HG03039 (cell line): ENCODE data around the gene CAMTA1.
"Not testable (repeated sequence)": the region's sequence is repeated elsewhere in the genome, so short reads cannot be mapped to it uniquely, and the experiment has no call there.

Source experiments
- ATAC-seq: cut with Tn5 transposase; IDR thresholded peaks from one replicate; pipeline ENCODE4 v1.9.1; 2021; ENCODE audit warnings: mild to moderate bottlenecking, moderate library complexity; ENCODE audit not compliant: unreplicated experiment

Gene CAMTA1

DNA sequence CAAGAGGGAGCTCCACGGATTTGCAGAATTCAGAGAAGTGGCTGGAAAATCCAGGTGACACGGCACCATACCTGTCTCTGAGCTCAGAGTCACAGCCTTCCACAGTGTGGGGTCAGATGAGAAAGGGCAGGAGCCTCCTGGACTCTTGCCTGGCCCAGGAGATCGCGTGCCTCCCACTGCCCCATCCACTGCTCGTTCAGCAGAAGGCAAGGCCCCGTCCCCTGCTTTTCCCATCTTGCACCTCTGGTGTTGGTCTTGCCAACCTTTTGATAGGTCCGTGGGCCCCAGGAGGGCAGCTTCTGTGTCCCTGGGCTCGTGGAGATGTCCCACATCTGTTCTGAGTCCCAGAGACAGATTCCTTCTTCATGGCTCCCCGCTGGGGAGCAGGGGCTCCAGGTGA is 902.2 kb downstream of the CAMTA1 start:
- ATAC-seq, result no peak

DNA sequence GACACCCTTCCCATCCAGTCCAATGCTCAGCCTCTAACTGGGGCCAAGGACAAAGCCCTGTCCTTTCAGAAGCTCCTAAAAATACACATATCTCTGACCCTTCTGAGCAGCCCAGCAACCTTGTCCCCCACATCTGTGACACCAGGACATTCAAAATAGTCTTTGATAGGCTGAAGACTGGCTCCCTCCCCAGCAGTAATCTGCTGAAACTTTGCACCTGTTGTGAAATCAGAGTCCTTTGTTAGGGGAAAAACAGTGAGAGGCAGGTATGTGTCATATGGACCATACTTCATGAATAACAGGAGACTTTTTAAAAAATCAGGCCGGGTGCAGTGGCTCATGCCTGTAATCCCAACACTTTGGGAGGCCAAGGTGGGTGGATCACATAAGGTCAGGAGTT is 903.4 kb downstream of the CAMTA1 start:
- no peak for ATAC-seq

DNA sequence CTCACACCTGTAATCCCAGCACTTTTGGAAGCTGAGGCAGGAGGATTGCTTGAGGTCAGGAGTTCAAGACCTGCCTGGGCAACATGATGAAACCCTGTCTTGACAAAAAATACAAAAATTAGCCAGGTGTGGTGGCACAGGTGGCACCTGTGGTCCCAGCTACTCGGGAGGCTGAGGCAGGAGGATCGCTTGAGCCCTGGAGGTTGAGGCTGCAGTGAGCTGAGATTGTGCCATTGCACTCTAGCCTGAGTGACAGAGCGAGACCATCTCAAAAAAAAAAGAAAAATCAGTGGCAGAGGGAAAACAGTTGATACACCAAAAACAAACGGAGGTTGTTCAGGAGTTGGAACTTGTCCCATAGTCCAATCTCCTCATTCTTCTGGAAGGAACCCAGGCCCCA is 904.1 kb downstream of the CAMTA1 start:
- not testable (repeated sequence) for ATAC-seq

DNA sequence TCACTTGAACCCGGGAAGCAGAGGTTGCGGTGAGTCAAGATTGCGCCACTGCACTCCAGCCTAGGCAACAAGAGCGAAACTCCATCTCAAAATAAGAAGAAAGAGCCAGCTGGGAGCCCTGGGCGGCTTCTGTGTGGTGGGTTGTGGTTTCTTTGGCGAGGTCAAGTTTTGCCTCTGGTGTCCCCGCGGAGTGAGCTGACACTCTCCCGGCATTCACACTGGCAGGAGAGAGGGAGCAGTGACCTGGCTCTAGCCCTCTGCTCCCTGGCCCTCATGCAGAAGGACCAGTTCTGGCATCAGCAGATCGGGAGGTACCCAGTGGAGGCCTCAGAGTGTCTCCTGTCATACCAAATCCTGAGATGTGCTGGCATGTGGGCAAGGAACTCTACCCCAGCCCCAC is 904.8 kb downstream of the CAMTA1 start:
- ATAC-seq, result no peak

DNA sequence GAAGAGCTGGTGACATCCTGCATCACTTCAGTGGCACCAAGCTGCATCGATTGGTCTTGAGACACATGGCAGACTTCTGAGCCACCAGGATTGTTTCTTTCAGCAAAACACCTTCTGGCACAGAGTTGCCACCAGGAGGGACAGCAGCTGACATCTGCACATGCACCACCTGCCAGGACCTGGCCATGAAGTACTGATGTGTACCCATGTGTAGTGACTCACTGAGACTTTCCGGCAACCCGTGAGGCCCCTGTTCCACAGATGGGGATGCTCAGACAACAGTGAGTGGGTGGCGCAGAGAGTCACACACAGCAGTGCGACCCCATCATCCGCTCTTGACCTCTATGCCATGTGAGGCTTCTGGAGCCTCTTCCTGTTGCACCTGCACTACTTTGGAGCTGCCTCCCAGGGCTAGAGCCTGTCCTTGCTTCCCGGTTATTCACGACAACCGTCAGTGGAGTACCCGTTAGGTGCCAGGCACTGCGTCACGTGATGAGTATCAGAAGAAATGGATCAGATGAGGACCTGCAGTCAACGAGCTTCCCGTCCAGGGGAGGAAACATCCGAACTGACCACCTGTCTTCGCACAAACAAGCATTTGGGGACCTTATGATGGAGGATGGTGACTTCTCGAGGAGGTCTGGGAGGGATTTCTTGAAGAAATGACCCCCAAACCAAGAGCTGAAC is 905.4 kb downstream of the CAMTA1 start:
- ATAC-seq, result no peak

GRCh38 chr1:7691576-7691975 is 906.3 kb downstream of the CAMTA1 start:
- no peak for ATAC-seq

DNA sequence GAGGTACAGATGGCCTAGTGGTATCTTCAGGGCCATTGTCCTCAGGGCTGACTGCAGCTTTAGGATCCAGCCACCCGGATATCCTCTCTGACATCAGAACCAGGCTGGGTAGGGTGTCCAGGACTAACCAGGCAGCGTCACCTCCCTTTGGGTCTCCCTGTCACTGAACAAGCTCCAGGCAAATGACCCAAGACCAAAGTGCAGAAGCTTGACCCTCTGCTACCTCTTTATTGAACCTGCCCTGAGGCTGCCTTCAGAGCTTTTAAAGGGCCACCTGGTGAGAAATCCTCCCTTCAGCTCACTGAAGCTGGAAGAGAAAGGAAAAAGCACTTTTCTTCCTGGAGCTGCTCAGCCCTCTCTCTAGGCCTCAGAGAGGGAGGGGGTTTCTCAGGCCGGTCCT is 906.8 kb downstream of the CAMTA1 start:
- no peak for ATAC-seq

GRCh38 chr1:7693037-7693436 is 907.8 kb downstream of the CAMTA1 start:
- ATAC-seq, result not testable (repeated sequence)

- ATAC-seq, result no peak
Observed at GRCh38 chr1:7693662-7694061, 908.4 kb downstream of the CAMTA1 start.

GRCh38 chr1:7694600-7695496 is 909.6 kb downstream of the CAMTA1 start:
- ATAC-seq, result no peak

DNA sequence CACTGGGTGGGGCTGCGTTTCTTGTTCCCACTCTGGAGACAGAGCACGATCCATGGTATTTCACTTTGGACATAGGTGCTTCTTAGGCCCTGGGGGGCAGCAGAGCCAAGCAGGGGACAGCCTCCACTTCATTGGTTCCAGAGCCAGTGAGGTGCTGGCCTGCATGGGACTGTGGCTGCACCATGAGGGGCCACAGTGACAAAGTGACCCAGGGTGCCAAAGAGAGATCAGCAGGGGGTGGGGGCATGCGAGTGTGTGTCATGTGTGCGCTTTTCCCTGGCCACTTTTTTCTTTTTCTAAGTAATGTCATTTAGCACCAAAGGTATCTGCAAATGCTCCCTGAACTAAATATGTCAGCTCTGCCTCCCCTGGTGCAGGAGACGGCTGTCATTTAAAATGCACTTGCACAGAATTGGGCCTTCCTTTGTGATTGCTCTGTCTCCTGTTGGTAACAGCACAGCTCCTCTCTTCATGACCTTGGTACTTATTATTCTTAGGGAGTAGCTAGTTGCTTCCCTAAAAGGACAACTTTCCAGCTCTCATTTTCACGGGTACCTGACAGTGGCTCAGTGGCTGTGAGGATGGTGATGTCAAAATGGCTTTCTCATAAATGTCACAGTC is 910.4 kb downstream of the CAMTA1 start:
- no peak for ATAC-seq

DNA sequence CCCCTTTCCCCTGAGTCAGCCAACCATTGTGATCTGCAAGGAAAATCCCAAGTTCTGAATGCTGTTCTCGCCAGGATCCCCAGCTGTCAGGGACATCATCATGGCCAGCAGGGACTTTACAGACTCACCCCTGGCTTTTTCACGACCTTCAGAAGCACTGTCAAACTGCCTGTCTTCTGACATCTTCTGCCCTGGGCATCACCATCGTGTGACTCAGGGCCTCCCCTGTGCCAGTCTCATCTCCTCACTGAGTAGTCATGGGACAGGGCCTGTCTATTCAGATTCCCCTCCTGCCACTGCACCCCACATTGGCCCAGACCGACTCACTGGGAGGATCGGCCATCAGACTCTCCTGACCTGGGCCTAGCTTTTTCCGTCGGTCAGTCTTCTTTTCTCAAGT is 913.4 kb downstream of the CAMTA1 start:
- ATAC-seq, result no peak

DNA sequence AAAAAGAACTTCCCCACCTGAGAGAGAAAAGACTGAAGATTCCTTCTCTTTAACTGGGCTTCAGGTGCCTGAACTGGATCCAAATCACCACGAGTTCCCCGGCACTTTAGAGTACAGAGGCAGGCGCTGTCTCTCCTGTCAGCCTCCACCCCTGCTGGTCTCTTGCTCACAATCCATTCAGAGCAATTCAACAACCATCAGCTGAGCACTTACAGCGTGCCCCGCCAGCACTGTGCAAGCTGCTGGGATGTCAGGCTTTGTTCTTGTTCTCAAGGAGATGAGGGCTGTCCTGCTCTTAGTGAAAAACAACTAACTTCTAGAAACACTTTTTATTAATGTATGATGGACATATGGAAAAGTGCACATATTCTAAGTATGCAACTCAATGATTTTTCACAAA is 917.1 kb downstream of the CAMTA1 start:
- no peak for ATAC-seq

GRCh38 chr1:7703321-7704213 is 918.3 kb downstream of the CAMTA1 start:
- no peak for ATAC-seq

- ATAC-seq, result peak; percentile 88
Observed at GRCh38 chr1:7704214-7705047, 919.2 kb downstream of the CAMTA1 start.

DNA sequence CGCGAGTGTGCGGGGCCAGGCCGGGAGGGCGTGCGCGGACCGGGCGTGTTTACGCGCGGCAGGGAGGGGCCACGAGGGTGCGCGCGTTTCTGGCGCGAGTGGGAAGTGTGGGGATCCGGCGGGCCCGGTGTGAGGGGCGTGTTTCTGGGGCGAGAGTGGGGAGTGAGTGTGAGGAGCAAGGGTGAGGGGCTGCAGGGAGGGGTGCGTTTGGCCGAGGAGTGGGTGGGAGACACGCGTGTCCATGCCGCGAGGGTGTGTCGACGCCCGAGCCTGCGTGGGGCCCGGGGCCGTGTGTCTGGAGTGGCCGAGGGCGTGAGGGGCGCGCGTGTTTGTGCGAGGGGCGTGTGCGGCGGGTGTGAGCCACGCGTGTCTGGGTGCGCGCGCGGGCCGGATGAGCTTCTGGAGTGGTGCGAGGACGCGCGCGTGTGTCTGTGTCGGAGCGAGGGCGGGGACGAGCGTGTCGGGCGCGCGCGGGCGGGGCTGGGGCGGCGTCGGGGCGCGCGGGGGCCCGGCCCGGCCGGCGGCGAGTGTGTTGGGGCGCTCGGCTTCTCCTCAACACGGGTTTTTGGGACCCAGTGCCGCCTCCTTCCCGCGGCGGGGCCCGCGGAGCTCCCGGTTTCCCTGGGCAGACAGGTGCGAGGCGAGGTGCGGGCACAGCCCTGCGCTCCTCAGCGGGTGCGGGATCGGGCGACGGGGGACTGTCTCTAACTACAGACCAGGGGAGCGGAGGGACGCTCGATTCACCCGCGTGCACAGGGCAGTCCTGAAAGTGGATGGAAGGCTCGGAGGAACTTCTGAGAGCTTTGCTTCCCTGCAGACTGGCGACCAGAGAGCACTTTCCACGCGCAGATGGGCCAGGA is 920.0 kb downstream of the CAMTA1 start:
- ATAC-seq, result no peak

DNA sequence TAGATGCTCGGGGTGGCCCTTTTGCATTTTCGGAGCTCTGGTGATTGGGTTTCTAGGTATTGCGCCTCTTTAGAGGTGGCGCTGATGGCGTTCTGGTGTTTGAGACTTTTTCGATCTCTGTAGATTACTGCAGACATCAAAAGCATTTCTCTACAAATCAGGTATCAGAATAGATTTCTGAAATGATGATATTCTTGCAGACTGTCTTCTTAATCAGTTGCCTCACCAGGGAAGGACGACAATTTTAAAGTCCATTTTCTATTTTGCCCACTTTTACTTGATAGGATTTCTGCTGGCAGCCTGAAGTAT is 920.6 kb downstream of the CAMTA1 start:
- ATAC-seq, result no peak

DNA sequence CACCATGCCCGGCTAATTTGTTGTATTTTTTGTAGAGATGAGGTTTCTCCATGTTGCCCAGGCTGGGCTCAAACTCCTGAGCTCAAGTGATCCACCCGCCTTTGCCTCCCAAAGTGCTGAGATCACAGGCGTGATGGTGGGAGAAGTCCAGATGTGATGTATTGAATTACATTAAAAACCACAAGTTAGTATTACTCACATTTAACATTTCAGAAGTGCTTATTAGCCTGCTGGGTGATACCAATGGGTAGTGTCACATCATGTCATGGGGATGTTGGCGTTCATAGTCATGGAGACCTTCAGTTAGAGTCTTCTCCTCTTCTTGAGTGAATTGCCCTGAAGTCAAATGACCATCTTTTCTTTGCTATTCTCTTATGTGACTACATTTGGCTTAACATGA is 922.3 kb downstream of the CAMTA1 start:
- no peak for ATAC-seq

DNA sequence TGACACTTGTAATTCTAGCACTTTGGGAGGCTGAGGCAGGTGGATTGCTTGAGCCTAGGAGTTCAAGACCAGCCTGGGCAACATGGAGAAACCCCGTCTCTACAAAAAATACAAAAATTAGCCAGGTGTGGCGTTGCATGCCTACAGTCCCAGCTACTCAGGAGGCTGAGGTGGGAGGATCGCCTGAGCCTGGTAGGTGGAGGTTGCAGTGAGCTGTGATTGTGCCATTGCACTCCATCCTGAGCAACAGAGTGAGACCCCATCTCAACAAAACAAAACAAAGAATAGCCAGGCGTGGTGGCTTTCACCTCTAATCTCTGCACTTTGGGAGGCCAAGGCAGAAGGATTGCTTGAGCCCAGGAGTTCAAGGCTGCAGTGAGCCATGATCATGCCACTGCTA is 922.8 kb downstream of the CAMTA1 start:
- not testable (repeated sequence) for ATAC-seq
